Kidney tubule cell (primary cell): ENCODE measurements around the gene CACTIN.
A peak's percentile ranks its signal among the peaks of the same experiment; 100 is the strongest.

Source experiments
- DNase-seq: peaks from one replicate; pipeline ENCODE4 v3.0.0-alpha.2; 2018; ENCODE audit warnings: low spot score

Gene CACTIN

GRCh38 chr19:3623716-3624115, 2.9 kb downstream of the CACTIN start:
- DNase-seq = no peak

DNA sequence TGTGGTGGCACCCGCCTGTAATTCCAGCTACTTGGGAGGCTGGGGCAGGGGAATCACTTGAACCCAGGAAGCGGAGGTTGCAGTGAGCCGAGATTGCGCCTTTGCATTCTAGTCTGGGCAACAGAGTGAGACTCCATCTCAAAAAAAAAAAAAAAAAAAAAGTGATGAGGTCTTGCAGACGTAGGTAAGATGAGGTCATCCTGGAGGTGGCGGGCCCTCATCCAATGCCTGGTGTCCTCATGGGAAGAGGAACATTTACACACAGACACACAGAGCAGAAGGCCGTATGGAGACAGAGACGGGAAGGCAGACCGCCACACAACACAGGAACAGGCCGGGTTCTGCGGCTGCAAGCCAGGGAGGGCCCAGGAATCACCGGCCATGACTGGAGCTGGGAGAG, 4.4 kb downstream of the CACTIN start:
- DNase-seq = no peak

DNA sequence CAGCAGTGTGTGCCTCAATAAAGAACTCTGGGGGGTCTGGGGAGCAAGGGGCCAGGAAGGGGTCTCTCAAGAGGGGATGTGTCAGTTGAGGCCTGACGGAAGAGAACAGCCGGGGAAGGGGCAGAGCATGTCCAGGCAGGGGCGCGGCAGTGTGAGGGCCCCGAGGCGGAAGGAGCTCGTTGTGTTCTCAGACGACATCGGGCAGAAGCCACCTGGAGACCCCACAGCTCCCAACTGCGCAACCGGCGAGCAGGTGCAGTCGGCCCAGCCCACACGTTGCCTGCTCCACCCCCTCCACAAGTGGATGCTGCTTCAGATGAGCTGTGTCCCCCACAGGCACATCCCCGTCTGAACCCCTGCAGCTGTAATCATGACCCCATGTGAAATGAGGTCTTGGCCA, 4.9 kb downstream of the CACTIN start:
- DNase-seq = no peak

- no peak for DNase-seq
These were observed 5.6 kb downstream of the CACTIN start for GRCh38 chr19:3620817-3621547.

GRCh38 chr19:3620145-3620816, 6.3 kb downstream of the CACTIN start:
- no peak for DNase-seq

GRCh38 chr19:3619631-3620012, 7.0 kb downstream of the CACTIN start:
- DNase-seq = no peak

DNA sequence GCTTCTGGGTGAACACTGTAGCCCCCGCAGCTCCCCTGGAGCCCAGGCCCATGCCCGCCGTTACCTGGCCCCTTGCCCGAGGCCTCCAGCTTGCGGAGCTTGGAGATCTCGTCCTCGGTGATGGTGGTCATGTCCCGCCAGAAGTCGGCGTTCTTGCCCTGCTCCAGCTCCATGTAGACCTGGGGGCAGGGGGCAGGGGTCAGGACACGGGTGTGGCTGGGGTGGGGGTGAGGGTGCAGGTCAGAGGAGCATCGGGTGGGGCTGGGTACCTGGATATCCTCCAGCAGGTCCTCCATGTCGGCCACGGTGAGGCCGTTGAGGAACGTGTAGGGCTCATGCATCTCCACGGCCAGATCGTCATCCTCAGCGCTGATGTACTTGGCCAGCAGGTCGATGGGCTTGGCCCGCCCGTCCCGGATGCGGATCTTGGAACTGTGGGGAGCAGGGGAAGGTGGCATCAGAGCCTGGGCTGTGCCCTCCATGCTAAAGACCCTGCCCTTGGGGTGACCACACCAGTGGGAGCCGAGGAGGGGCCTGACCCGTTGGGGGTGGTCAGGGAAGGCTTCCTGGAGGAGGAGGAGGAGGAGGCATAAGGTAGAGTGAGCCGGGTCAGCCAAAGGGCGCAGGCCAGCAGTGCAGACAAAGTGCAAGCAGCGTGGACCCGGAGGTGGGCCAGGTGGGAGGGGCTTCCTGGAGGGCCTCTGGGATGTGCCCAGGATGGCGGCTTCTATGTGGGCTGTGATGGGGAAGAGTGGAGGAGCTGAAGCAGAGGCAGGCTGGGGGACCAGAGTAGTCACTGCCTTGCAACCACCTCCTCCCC, 7.6 kb downstream of the CACTIN start:
- DNase-seq = no peak

DNA sequence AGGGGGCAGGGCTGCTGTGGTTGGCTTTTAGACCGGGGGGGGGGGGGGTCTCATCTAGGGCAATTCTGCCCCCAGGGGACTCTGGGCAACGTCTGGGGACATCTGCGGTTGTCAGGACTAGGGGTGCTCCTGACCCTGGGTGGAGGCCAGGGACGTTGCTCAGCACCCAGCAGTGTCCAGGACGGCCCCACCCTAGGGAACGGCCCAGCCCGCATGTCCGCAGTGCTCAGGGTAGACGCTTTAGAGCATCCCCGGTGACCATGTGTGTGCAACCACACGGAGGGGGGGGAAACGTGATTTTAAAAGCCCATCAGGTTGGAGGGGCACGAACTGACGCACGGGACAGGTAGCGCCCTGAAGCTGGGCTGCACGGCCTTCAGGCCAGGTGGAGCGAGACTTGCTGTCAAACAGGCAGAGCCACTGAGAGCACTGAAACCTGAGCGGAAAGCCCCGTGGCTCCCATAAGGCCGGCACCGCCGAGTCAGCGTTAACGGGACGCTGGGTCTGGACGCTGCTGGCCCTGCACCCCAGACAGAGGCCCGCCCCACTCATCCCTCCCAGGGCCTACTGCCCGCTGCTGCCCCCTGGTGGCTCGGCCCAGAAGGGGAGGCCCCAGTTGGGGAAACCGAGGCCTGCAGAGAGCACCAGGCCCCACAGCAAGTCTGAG, 8.3 kb downstream of the CACTIN start:
- peak; percentile 32 for DNase-seq

- DNase-seq = no peak
These were observed 9.1 kb downstream of the CACTIN start for GRCh38 chr19:3617463-3617862.

- DNase-seq = no peak
These were observed 11.0 kb downstream of the CACTIN start for GRCh38 chr19:3615524-3616135.

GRCh38 chr19:3614858-3615505, 11.6 kb downstream of the CACTIN start:
- DNase-seq = no peak

DNA sequence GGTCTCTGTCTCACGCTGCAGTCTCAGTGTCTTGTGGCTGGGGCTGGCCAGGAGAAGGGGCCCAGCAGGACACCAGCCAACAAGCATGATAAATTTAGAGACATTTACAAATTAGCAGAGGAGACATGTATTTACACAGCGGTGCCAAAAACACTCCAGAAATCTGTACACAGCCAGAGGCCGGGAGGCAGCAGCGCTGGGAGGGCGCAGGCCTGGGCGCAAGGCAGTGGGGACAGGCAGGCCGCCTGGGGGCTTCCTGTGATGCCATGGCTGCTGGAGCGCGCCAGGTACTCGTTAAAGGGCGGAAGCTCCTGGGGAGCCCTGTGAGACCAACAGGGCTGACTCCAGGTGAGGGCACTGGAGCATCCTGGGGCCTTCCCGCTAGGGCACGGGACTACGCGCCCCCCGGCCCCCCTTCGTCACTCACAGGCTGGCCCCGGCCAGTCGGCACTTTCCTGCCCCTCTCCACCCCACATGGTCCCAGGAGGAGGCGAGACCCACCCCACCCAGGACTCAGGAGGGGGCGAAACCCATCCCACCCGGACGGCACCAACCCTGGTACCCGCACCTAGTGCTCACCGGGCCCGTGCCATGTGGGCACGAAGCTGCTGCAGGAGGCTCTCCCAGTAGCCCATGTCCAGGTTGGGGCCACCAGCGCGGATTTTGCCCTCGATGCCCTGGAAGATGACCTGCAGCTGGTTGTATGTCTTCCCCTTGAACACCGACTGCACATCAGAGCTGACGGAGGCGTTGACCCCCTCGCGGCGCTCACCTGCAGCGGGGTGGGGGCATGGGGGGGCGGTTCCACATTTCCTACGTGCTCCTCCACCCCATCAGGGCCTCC, 12.6 kb downstream of the CACTIN start:
- no peak for DNase-seq

- DNase-seq = no peak
These were observed 13.5 kb downstream of the CACTIN start for GRCh38 chr19:3612901-3613741.

DNA sequence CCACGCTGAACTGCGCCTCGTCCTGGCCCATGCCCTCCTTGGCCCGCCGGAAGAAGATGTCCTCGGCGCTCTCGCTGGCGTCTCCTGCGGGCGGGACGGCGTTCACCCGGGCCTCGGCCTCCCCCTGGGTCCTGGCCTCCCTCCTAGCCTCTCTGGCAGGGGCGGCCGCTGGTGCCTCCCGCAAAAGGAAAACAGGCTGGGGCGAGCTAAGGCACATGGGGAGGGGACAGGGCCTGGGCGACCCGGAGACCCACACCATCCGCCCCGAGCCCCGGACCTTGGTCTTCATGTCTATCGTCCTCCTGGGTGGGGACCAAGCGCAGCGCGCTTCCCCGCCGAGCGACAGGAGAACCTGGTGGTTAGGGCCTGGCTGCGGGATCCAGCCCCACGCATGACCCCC, 14.3 kb downstream of the CACTIN start:
- DNase-seq = no peak

DNA sequence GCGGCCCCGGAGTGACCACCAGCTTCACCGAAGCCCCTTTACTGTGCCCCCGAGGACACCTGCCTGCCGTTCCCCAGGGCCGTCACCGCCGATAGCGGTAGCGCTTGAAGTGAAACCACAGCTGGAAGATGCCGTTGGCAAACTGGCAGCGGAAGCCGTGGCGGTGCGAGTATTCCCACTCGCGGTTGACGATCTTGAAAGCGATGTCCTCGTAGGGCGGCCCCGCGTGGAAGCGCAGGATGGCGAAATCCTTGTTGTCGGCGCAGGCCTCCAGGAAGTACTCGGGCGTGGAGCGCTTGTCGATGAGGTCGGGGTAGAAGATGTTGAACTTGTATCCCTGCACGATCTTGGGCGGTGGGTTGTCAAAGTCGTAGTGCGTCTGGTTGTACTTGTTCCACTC, 14.7 kb downstream of the CACTIN start:
- no peak for DNase-seq

DNA sequence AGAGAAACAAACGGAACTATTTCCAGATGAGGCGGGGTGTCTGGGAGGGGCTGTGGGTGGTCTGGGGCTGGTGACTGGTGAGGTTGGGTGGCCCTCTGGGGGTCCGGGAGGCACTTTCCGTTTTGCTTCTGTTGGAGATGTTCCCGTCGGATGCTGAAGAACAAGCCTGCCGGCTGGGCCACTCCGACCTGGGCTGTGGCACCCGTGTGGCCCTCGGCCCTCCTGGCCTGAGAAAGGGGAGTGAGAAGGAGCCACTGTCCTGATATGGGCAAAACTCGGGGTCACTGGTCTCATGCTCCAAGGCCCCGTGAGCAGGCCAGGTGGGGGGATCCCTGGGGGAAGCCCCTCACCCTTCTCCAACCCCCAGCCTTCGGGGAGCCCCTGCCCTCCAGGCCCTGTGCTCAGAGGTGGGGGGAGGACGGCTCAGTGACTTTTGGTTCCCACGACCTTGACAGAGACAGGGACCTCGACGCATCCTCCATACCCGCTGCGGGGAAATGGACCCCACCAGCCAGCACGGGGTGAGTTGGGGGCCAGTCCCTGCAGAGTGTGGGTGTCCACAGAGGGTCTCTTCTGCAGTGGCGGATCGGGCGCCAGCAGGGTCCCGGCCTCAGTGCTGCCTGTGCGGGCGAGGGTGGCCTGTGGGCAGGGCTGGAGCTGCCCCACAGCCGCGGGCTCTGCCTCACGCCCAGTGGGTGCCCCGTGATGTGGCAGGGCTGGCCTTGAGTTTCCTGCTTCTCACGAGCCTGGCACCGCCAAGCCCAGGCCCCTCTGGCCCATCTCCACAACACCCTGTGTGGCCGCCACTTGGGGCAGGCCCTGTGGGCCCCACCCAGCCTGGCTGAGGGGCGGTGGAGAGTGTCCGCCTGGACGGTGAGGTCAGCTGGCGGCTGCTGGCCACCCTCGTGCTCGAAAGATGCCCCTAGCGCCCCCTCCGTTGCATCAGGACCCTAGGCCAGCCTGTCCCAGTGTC, 15.6 kb downstream of the CACTIN start:
- no peak for DNase-seq

DNA sequence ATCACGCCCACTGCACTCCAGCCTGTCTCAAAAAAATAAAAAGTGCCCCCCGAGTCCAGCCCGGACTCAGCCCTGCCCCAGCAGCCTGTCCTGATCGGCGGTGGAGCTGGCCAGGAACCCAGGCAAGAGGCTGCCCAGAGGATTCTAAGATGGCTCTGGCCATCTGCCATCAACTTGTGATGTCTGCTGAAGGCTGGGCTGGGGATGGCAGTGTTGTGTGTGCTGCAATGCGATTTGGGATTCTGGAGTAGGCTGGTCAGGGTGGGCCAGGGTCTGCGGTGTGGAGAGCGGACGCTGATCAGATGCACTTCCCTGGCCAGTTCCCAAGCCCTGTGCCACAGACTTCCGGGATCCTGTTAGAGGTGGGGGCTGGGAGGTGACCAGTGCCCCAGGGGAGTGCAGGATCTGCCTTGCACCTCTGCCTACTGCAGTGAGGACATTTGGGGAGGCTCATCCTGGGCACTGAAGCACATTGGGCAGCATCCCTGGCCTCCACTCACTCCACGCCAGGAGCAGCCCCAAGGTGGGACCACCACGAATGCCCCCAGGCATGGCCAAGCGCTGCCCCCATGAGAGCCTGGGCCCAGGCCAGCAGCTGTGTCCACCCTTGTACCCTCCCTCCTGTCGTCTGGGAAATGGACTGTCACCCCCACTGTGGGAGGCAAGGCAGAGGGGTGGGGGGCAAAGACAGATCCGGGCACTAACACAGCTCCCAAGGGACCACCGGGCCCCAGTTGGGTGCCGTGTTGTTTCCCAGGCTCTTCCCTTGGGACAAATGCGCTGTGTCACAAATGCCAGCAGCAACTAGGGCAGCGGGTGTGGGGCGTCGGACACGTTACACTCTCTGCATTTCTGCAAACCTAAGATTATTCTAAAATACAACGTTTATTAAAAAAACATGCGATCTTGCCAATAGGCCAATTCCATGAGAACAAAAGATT, 16.5 kb downstream of the CACTIN start:
- DNase-seq = no peak
